Small intestine (tissue), 7 donors: ENCODE data around the gene GOLM1. TPM values are rescaled to one million over a fixed set of nuclear protein-coding genes. Genes with fewer than 3 reads are reported as not detected.
A peak's percentile ranks its signal among the peaks of the same experiment; 100 is the strongest.

Experiments
- DNase-seq, 2 donors: peaks; one replicate each; pipeline versions ENCODE4 v3.0.0 to v3.0.0-alpha.2; 2013
- FAIRE-seq: peaks from 2 replicates; lab custom pipeline; 2012; peaks lifted over from hg19 to GRCh38; lab: Jason Lieb, UNC
- H3K27ac ChIP-seq, 3 donors: one replicate each; pipeline ENCODE4 v1.5.1; 2013; ENCODE audit warnings: low read length in 2 of 3, mild to moderate bottlenecking in 2 of 3, control low read depth in 1 of 3, inconsistent platforms in 1 of 3, low read depth in 1 of 3, moderate library complexity in 1 of 3
- H3K27me3 ChIP-seq, 3 donors: one replicate each; pipeline ENCODE4 v1.6.1; 2013; ENCODE audit warnings: low read length in 3 of 3, inconsistent platforms in 1 of 3; ENCODE audit not compliant: control insufficient read depth in 3 of 3, insufficient read depth in 3 of 3
- H3K36me3 ChIP-seq, 3 donors: one replicate each; pipeline ENCODE4 v1.6.1; 2013; ENCODE audit warnings: low read length in 3 of 3, inconsistent platforms in 1 of 3, low read depth in 1 of 3, mild to moderate bottlenecking in 1 of 3, moderate library complexity in 1 of 3; ENCODE audit not compliant: control insufficient read depth in 3 of 3, insufficient read depth in 2 of 3
- H3K4me1 ChIP-seq, 3 donors: one replicate each; pipeline ENCODE4 v1.6.1; 2013; ENCODE audit warnings: low read length in 2 of 3, inconsistent platforms in 1 of 3, low read depth in 1 of 3, mild to moderate bottlenecking in 1 of 3, moderate library complexity in 1 of 3; ENCODE audit not compliant: control insufficient read depth in 3 of 3, insufficient read depth in 2 of 3
- H3K4me3 ChIP-seq, 3 donors: one replicate each; pipeline ENCODE4 v1.5.1; 2013; ENCODE audit warnings: low read length in 3 of 3, control low read depth in 1 of 3, inconsistent platforms in 1 of 3, low read depth in 1 of 3, mild to moderate bottlenecking in 1 of 3, moderate library complexity in 1 of 3
- H3K9me3 ChIP-seq, 2 donors: one replicate each; pipeline ENCODE4 v1.6.1; 2013; ENCODE audit warnings: low read depth in 1 of 2, low read length in 1 of 2; ENCODE audit not compliant: control insufficient read depth in 2 of 2, insufficient read depth in 1 of 2
- WGBS, 3 donors: extraction: QIAGEN DNeasy Blood & Tissue Kit; methylation state at CpG; one replicate each; pipeline ENCODE4 v1.1.7; 2013; 5-methylcytosine and 5-hydroxymethylcytosine counted together
- polyA plus RNA-seq, 4 donors: library from polyadenylated mRNA; stranded (reverse) in 3 of 4; unstranded in 1 of 4; fragments of 200-250 nt in 3 of 4; fragments of 120-200 nt in 1 of 4; gene quantifications; one replicate each; pipeline versions ENCODE4 v1.2.1 to v1.2.3, GENCODE V29; 2013
- donor health status: healthy with polysubstance abuse.
- donor health status: control.
- donor health status: control.
- donor health status: Bipolar disorder and iron deficiency.
- donor health status: healthy.

The GOLM1 gene
- polyA plus RNA-seq, 4 donors = 17.8 to 318 (median 102) TPM

DNA sequence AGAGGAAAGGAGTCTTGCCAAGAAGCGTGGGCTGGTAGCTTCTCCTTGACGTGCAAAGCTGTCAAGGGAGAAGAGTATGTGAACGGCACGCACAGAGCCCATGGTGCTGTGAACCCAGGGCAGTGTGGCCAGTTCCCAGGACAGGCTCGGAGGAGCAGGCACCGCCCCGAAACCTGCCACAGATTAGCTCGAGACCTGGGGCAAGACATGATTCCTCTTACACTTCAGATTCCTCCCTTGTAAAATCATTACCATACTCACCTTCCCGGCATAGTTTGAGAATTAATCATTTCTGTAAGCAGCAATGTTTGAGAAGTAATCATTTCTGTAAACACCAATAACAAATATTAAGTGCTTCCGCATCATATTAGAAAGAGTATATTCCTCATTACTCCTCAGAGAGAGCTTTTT is 19.9 kb downstream of the GOLM1 start:
- peaks cover 0 to 2% (median 0%) of the 10 kb centered on the region in 3 donors for H3K4me1 ChIP-seq
- H3K27ac ChIP-seq = no peak overlapping the region
- FAIRE-seq = no peak
- peaks cover 0 to 40% (median 2%) of the 10 kb centered on the region in 3 donors for H3K36me3 ChIP-seq
- peaks cover 0 to 8% of the 10 kb centered on the region in 2 donors for H3K9me3 ChIP-seq
- no peaks in the 10 kb centered on the region for H3K27me3 ChIP-seq
- 86 to 89% (median 88%) methylated on average over 10 of the region's 10 CpGs for WGBS, 3 donors
- no peak for DNase-seq
- H3K4me3 ChIP-seq = no peak overlapping the region

DNA sequence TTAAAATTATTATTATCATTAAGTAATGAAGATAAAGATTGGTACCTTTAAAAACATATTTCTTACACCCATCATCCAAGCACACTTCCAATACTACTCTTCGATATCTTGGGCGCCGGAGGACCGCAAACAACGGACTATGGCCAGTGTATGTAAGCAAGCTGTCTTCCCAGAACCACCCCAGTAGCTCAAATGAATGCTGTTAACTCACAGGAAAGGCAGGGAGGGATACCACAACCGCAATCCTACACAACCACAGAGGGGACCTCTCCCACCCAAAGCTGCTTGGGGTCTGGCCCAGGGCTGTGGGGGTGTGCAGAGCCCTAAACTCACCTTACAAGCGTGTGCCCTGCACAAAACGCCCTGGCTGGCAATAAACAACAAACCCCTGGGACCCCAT is 20.6 kb downstream of the GOLM1 start:
- Histone ChIP-seq H3K9me3 (peaks cover 0 to 10% of the 10 kb centered on the region in 2 donors), H3K4me3 (no peak overlapping the region), H3K4me1 (peaks cover 0 to 2% (median 0%) of the 10 kb centered on the region in 3 donors), H3K27me3 (no peaks in the 10 kb centered on the region), H3K27ac (no peak overlapping the region), H3K36me3 (peaks cover 0 to 45% (median 2%) of the 10 kb centered on the region in 3 donors)
- 82 to 95% (median 91%) methylated on average over 8 of the region's 8 CpGs for WGBS, 3 donors
- DNase-seq (no peak), FAIRE-seq (no peak)

DNA sequence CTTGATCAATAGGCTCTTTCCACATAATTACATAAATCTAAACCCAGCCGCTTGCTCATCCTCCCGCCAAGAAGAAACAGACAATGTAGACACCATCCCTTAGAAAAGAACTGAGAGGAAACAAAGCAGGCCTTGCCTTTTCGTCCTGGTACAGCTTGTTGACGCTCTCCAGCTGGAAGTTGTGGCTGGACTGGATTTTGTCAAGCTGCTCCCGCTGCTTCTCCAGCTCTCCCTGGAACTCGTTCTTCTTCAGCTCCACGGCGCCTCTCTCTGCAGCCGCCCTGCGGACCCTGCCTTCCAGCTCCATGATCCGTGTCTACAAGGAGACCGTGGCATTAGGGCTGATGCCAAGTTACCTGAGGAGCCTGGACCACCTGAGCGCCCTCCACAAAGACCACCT is 22.1 kb downstream of the GOLM1 start:
- 73 to 90% (median 89%) methylated on average over 13 of the region's 13 CpGs for WGBS, 3 donors
- no peak overlapping the region for H3K27ac ChIP-seq
- no peak for DNase-seq
- H3K36me3 ChIP-seq = peaks cover 0 to 51% (median 2%) of the 10 kb centered on the region in 3 donors
- no peak for FAIRE-seq
- peaks cover 0 to 10% of the 10 kb centered on the region in 2 donors for H3K9me3 ChIP-seq
- H3K27me3 ChIP-seq = no peaks in the 10 kb centered on the region
- peaks cover 0 to 2% (median 0%) of the 10 kb centered on the region in 3 donors for H3K4me1 ChIP-seq
- H3K4me3 ChIP-seq = no peak overlapping the region

DNA sequence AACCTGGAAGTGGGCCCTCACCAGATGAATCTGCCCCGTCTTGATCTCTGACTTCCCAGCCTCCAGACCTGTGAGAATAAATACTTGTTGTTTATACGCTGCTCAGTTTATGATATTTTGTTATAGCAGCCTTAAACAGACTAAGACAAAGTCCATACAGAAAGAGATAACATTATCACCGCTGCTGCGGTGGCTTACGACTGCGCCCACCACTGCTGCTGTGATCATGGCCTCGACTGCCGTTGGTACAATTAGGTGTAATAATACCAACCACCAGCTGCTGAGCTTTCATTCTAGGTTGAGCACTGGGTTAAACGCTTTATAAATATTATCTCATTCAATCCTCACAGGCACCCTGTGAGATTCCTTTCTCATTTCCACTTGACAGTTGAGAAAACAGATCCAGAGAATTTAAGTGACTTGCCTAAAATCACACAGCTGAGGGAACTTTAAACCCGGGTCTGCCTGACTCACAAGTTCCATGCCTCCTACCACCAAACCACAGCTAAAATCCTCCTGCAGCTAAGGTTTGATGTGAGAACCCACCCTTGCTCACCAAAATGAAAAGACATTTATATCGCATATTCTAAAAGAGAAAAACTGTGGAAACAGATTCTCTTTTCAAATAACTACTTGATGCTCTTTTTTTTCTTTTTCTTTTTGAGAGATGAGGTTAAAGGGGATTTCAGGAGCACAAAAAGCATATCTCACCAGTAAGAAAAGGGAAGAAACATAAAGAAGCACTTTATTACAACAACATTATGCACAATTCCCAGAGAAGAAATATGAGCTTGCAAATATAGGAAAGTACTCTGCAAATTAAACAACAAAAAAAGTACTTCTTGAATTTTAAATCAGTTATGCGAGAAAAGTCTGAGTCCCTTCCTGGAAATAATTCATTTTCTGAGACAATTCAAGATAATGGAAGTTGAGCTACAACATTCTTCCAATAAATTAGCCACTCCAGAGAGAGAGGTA is 23.9 kb downstream of the GOLM1 start:
- Histone ChIP-seq H3K36me3 (peaks cover 0 to 57% (median 2%) of the 10 kb centered on the region in 3 donors), H3K4me3 (no peak overlapping the region), H3K4me1 (peaks cover 0 to 2% (median 0%) of the 10 kb centered on the region in 3 donors), H3K27ac (peak overlapping the region in 1 of 3 donors; percentile 58), H3K9me3 (peaks cover 0 to 10% of the 10 kb centered on the region in 2 donors), H3K27me3 (no peaks in the 10 kb centered on the region)
- WGBS, 3 donors = 34 to 68% (median 47%) methylated on average over 12 of the region's 12 CpGs
- peak; percentile 31 to 65 for DNase-seq
- FAIRE-seq = no peak

DNA sequence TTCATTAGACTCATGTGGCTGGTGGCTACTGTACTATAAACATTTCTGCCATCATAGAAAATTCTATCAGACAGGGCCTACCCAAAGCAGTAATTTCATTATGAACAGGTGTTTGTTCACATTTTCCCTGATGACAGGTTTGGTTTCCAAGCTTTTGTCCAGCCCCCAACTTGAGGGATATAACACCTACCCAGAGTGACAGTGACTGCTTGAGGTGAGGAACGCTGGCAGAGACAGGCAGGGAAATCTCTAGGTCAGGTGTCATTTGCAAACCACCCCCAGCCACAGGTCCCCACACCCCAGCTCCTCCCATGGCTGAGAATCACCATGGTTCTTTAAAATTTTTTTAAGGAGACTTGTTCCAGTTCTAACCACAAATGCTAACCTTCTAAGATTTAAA is 25.5 kb downstream of the GOLM1 start:
- Histone ChIP-seq H3K36me3 (peaks cover 0 to 57% (median 2%) of the 10 kb centered on the region in 3 donors), H3K27me3 (no peaks in the 10 kb centered on the region), H3K4me3 (no peak overlapping the region), H3K27ac (no peak overlapping the region), H3K4me1 (no peaks in the 10 kb centered on the region), H3K9me3 (peaks cover 0 to 10% of the 10 kb centered on the region in 2 donors)
- FAIRE-seq = no peak
- WGBS, 3 donors = 78 to 91% (median 91%) methylated on average over 1 of the region's 1 CpG
- DNase-seq = no peak

DNA sequence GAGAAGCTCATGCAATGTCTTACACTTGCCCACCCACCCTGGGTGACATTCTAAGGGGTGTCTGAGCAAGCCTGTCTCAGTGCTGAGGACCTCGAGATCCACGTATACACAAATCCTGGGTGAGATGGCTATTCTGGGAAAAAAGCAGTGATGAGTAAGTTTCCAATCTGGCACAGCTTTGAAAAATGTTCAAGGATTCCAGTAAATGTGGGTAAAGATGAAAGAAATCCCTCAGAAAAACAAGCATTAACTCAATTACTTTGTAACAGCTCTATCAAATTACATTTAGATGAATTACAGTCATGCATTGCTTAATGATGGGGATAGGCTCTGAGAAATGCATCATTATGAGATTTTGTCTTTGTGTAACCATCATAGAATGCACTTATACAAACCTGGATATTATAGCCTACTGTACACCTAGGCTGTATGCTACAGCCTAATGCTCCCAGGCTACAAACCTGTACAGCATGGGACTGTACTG is 26.9 kb downstream of the GOLM1 start:
- Histone ChIP-seq H3K27ac (no peak overlapping the region), H3K9me3 (peaks cover 0 to 10% of the 10 kb centered on the region in 2 donors), H3K36me3 (peaks cover 0 to 50% (median 2%) of the 10 kb centered on the region in 3 donors), H3K4me3 (no peak overlapping the region), H3K4me1 (no peaks in the 10 kb centered on the region), H3K27me3 (no peaks in the 10 kb centered on the region)
- DNase-seq (no peak), FAIRE-seq (no peak)
- 80 to 93% (median 86%) methylated on average over 2 of the region's 2 CpGs for WGBS, 3 donors

DNA sequence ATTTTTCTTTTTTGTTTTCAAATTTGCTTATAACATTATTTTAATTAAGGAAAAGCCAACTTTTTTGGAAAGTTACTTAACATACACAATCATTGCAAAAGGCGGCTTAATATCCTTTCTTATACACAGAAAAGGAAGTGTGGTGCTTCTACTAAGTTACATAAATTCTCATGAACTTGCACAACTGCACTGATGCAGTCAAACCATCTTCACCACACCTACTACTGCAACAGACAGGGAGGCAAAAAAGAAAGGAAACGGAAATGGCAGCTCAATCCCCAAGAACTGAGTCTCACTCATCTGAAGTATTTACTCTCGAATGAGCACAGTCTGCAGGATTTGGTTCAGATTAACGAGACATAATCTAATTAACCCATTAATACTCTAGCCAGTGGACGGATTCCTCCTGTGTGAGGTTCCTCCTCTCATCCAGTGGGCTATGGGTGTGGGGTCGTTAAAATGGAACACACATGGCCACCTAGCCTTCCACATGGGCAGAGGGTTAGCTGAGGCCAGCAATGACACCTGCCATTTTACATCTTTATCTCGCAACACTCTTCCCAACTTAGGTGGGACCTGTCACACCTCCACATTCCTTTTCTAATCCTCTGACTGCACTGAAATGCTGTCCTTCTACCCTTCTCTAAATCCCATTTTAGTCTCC is 30.0 kb downstream of the GOLM1 start:
- WGBS, 3 donors = 79 to 83% (median 81%) methylated on average over 7 of the region's 7 CpGs
- Histone ChIP-seq H3K9me3 (peaks cover 0 to 1% of the 10 kb centered on the region in 2 donors), H3K27ac (no peak overlapping the region), H3K36me3 (peaks cover 0 to 53% (median 0%) of the 10 kb centered on the region in 3 donors), H3K27me3 (no peaks in the 10 kb centered on the region), H3K4me3 (no peak overlapping the region), H3K4me1 (no peaks in the 10 kb centered on the region)
- DNase-seq (no peak), FAIRE-seq (no peak)

DNA sequence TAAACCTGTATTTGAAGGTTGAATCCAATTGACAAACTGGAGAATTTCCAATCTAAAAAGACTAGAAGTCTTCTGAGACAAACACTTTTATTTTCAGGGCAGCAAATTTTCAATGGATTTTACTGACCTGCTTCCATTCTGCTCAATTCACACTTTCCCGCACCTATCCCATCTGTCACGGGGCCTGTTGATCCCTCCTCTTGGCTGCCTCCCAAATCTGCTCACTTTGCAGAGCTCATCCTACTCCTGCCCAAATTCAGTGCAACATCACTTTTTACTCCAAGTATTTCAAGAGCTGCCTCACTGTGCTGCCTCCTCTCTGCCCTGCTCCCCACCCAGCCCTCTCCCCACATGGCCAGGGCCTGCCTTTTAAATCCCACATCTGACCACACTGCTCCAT is 35.1 kb downstream of the GOLM1 start:
- H3K4me1 ChIP-seq = peaks cover 0 to 19% (median 0%) of the 10 kb centered on the region in 3 donors
- no peak for FAIRE-seq
- peak overlapping the region in 1 of 3 donors; percentile 92 for H3K27ac ChIP-seq
- H3K9me3 ChIP-seq = no peaks in the 10 kb centered on the region
- WGBS, 3 donors = 37 to 63% (median 38%) methylated on average over 2 of the region's 2 CpGs
- DNase-seq = no peak
- peaks cover 0 to 55% (median 4%) of the 10 kb centered on the region in 3 donors for H3K36me3 ChIP-seq
- no peaks in the 10 kb centered on the region for H3K27me3 ChIP-seq
- no peak overlapping the region for H3K4me3 ChIP-seq
